Suppressor macrophage treated with lipopolysaccharide for 4 hours (primary cell): ENCODE data around the gene TP73.
A peak's percentile ranks its signal among the peaks of the same experiment; 100 is the strongest.

Experiments
- DNase-seq: peaks from one replicate; pipeline ENCODE4 v3.0.0-alpha.2; 2020

TP73 gene

DNA sequence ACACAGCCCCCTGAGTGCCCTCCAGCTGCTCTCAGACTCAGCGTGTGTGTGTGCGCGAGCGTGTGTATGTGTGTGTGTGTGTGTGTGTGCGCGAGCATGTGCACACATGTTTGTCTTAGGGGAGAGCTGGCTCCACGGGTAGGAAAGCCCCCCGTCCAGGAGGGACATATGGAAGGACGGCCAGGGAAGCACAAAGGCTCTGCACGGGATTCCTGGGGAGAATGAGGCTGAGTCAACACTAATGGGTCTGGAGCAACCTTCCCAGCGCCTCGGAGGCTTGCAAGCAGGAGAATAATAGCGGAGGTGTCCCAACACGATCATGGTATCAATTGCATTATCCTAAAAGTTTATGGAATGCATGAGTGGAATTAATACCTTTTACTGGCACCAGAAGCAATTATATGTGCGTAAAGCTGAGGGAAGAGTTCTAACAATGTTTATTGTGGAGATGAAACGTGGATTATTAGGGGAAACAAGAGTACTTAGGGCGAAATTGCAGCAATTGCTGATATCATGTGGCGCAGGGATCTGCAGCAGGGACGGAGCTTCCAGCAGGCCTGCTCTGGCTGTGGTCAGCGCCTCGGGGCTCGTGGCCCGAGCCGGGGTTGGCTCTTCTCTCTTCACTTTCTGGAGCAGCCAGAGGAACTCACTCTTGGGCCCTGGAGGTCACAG lies 59.6 kb downstream of the TP73 start:
- no peak for DNase-seq

DNA sequence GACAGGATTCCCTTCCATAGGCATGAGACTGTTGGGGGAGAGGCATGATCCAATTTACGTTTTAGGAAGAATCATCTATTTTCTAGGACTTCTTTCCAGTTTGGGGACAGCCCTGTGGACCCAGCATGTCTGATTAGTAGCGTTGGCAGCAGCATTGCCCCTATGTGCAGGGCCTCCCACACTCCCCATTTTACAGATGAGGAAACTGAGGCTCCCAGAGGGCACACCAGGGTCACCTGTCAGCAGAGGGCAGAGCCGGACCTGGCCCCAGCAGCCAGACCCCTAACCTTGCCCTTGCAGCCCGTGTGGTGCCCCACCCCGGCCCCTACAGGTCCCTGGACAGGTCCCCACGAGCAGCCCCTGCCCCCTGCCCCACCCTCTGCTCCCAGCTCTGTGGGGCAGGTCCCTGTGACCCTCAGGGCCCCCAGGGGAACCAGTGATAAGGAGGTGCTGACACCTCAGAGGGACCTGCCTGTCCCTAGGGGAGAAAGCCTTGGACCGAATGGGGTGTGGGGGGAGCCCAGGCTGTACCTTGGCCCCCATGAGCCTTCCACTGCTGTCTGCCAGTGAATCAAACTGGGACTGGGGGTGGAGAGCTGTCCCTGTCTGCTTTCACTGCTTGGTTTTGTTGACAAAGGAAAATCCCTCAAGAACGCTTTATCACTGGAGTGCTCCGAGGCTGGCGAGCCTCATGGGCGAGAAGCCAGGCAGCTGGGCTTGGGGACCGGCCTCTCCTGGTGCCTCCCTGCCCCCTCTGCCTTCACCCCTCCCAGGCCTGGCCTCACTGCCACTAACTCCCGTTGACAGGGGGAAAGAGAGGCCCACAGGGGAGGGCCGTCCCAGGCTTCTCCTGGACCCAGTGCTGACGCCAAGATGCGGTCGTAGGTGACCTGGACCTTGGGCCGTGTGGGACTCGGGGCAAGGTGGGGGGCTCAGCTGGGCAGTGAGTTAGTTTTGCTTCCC lies 60.5 kb downstream of the TP73 start:
- DNase-seq, result no peak

DNA sequence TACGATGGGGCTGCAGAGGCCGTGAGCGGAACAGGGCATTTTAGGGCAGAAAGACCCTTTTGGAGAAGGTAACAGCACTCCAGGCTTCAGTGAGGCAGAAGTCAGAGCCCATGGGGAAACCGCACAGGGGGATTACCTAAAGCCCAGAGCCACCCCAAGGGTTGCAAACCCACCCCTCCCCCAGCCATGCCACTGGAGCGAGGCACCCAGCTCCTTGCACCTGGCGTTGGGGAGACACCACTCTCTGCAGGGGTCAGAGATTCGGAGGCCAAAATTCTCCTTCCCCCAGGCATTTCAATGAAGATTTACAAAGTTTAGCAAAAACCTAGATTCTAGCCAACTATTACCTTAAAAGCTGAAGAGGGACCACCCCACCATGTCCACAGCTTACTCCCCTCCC lies 61.5 kb downstream of the TP73 start:
- no peak for DNase-seq

DNA sequence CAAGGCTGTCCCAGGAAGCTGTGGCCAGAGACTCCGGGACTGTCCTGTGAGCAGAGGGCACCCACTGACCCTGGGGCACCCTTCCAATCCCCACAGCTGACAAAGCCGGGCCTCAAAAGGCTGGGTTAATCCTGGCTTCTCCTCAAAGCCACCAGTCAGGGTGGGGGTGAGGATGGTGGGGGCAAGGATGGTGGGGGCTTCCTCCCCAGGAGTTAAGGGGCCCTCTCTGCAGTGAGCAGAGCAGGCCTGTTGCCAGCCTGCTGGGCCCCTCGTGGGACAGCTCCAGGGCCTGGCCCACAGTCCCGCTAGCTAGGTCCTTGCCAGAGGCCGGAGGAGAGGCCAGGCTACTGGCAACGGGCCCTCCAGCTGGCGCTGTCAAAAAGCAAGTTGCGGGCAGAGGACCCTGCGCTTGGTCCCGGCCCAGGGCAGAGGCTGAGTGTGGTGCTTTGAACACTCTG lies 62.0 kb downstream of the TP73 start:
- no peak for DNase-seq

DNA sequence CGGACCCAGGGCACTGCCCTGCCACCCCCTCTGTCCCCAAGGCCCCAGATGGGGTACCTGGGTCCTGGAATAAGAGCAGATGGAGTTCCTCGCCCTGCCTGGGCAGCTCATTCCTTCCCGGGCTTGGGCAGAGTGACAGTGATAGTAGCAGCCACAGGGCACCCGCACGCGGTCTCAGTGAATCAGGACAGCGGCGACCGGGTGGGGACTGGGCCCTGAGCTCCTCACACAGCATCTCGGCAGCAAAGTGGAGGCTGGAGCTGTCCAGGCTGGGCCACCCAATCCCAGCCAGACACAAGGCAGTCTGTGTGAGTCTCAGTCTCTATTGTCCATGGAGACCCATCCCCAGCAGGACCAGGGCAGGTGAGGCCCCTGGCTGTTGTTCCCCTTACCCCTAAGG lies 62.5 kb downstream of the TP73 start:
- DNase-seq, result no peak

DNA sequence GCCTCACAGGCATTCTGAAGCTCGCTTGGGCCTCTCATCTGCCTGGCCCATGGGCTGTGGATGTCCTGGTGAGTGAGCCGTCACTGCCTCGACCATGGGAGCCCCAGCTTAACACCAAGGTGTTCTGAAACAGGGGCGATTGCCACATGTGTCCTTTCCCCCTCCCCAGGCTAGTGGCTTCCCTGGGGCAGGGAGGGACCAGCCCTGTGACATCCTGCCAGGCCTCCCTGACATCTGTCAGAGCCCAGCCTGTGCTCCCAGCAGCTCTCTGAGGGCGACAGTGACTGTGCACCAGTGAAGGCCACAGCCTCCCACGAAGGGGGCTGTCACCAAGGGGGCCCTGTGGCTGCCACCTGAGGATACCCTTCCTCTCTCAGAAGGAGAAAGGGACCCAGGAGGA lies 64.0 kb downstream of the TP73 start:
- no peak for DNase-seq

DNA sequence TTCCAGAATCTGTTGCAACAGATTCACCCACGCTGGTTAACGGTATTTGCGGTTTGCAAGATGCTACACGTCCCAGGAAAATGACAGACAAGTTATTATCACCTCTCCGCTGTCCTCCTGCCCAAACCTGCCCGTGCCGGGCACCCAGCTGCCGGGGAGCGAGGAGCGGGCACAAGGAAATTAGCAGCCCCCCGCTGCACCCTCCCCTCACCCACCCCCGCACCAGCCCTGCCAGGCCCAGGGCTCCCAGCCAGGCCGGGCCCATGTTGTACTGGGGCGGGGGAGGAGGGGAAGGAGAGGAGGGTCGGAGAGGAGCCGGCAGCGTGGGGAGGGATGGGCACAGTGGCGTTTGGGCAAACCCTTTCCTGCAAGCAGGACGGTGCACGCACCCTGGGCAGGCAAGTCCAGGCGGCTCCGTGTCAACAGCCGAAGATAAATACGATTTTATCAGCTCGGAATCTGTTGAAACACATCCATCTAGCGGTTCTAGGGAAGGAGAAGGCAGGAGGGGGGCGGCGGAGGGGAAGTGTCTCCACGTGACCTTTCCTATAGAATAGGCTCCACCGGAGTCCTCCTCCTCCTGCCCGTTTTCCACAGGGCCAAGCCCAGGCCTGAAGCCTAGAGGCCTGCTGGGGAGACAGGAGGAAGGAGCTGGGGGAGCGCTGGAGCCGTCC lies 64.9 kb downstream of the TP73 start:
- DNase-seq, result no peak

DNA sequence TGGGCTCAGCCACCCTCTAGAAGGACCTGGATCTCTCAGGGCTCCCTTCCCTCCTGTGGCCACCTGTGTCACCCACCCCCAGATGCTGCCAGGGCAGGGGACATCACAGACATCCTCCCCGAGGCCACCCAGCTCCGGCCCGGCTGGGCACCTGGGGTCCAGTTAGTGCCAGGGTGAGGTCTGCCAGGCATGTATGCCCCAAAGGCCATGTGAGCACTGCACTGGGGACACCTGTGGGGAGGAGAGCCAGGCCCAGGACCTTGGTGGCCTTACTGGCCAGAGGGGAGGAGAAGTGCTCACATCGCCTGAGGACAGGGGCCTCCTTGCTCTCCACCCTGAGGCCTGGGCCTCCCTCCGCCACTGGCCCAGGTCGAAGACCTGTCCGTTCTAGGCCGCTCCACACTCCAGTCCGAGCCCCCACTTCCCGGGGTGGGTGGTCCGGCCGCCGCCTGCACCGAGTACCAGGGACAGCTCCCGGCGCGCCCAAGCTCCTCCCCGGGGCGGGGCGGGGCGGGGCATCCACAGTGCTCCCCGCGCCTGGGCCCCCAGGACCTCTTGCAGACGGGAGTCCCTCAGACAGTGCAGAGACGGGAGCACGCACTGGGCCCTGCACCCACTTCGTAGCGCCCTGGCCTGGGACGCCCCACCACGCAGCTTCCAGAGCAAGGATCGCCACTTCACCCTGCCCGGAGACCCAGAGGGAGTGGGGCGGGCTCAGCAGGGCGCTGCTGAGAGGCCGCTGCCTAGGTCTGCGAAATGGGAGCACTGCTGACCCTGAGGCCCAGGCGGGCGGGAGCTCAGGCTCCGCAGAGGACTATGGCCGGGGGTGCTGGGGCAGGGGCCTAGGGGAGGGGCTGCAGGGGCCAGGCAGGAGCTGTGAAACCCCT lies 65.6 kb downstream of the TP73 start:
- DNase-seq, result peak; percentile 5

DNA sequence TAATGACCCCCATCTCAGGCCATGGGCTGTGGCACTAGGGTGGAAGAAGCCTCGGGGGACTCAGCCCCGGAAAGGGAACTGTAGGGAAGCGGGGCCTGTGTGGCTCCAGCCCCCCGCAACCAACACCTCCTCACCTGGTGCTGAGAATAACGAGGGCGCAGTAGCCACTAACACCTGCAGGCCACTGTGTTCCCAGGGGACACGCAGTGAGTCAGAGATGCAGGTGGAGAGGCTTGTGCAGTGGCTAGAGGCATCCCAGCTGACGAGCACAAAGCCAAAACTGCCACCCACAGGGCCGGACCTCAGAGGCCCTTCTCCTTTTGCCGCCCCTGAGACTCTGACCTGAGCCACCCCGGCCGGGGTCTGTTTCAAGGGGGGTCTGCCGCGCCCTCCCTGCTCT lies 66.4 kb downstream of the TP73 start:
- no peak for DNase-seq

DNA sequence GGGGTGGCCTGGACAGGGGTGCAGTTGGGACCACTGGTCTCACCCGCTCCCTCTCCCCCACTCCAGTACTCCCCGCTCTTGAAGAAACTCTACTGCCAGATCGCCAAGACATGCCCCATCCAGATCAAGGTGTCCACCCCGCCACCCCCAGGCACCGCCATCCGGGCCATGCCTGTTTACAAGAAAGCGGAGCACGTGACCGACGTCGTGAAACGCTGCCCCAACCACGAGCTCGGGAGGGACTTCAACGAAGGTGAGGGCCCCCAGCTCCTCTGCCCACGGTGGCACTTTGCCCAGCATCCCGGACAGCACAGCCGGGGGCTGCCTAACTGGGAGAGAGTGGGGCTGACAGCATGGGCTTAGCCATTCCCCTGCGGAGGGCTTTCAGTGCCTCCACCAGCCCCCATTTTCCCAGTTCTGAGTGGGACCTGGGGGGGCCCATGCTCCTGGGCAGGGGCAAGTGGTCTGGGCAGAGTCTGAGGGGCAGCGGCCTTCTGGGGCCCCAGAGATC lies 69.7 kb downstream of the TP73 start:
- DNase-seq, result no peak

DNA sequence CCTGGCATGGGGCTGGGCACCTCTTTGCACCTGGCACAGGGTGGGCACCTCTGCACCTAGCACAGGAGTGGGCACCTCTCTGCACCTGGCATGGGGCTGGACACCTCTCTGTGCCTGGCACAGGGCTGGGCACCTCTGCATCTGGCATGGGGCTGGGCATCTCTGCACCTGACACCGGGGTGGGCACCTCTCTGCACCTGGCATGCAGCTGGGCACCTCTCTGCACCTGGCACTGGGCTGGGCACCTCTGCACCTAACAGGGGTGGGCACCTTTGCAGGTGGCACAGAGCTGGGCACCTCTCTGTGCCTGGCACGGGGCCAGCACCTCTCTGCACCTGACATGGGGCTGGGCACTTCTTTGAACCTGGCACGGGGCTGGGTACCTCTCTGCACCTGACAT lies 70.5 kb downstream of the TP73 start:
- no peak for DNase-seq

DNA sequence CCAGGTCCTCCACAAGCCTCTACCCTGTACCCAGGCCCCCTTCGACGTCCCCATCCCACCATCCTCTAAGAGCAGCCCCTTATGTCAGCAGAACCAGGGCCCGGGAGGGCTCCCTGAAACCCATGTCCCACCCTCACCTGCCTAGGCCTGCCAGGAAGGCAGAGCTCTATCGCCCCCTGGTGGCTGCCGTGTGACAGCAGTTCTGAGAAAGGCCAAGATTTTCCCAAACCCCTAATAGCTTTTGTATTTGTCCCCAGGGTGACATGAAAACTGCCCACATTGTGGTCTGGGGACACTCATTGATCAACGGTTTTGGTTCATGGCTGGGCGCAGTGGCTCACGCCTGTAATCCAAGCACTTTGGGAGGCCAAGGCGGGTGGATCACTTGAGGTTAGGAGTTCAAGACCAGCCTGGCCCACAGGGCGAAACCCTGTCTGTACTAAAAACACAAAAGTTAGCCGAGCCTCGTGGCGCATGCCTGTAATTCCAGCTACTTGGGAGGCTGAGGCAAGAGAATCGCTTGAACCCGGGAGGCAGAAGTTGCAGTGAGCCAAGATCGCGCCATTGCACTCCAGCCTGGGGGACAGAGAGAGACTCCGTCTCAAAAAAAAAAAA lies 72.2 kb downstream of the TP73 start:
- DNase-seq, result peak; percentile 80

DNA sequence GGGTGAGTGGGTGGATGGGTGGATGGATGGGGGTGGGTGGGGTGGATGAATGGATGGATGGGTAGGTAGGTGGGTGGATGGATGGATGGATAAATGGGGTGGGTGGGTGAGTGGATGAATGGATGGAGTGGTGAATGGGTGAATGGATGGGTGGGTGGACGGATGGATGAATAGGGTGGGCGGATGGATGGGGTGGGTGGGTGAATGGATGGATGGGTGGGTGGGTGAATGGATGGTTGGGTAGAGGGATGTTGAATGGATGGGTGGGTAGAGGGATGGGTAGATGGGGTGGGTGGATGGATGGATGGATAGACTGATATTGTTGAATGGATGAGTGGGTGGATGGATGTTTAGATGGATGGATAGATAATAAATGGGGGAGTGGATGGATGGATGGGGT lies 73.0 kb downstream of the TP73 start:
- DNase-seq, result no peak

DNA sequence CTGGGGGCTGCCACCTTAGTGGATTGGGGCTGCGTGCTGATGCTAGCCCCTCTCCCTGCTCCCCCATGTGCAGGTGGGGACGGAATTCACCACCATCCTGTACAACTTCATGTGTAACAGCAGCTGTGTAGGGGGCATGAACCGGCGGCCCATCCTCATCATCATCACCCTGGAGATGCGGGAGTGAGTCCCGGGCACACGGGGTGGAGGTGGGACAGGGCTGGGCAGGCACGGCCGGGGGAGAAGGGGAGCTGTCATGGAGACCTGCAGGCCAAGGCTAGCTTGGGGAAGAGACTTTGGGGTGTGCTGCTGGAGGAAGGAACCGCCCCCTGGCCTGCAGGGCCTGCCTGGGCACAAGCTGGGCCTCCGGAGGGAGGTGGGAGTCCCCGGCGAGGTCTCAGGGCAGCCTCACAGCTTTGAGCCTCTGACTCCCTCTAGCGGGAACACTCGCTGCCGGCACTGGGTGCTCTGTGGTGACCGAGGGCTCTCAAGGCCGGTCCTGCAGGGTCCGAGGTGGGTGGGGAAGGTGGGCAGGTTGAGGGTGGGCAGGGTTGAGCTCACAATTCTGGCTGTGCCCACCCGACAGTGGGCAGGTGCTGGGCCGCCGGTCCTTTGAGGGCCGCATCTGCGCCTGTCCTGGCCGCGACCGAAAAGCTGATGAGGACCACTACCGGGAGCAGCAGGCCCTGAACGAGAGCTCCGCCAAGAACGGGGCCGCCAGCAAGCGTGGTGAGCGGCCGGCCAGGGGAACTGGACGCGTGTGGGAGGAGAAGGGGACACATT lies 74.9 kb downstream of the TP73 start:
- peak; percentile 31 for DNase-seq

DNA sequence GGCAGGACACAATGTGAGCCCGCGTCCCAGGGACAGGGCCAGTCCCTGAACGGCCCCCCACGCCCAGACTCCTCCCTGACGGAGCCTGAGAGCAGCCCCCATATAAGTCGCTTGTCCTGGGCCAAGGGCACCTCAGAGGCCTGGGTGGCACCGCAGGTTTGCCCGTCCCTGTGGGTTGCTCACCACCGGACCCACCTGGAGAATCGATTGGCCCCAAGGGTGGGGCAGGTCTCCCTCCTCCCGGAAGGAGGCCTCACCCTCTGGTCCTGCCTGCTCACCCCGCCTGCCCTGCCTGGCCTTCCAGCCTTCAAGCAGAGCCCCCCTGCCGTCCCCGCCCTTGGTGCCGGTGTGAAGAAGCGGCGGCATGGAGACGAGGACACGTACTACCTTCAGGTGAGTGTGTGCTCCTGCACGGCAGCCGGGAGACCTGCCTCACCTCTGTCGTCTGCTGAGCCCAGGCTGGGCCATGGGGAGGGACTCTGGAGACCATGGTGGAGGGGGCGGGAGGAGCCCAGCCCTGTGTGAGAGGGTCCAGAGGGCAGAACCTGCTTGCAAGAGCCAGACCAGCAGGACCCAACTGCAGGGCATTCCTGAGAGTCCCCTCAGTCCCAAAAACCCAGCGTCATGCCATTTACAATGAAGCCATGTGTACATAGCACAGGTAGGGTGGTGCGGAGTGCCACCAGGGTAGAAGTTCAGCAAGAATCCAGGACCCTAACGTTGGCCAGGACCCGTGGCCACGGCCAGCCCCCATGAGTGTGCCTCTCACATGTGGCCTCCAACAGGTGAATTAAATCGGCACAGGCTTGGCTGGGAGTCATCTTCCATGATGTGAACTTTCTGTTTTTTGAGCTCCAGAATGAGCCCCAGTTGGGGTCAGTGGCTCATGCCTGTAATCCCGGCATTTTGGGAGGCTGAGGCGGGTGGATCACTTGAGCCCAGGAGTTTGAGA lies 75.8 kb downstream of the TP73 start:
- no peak for DNase-seq

DNA sequence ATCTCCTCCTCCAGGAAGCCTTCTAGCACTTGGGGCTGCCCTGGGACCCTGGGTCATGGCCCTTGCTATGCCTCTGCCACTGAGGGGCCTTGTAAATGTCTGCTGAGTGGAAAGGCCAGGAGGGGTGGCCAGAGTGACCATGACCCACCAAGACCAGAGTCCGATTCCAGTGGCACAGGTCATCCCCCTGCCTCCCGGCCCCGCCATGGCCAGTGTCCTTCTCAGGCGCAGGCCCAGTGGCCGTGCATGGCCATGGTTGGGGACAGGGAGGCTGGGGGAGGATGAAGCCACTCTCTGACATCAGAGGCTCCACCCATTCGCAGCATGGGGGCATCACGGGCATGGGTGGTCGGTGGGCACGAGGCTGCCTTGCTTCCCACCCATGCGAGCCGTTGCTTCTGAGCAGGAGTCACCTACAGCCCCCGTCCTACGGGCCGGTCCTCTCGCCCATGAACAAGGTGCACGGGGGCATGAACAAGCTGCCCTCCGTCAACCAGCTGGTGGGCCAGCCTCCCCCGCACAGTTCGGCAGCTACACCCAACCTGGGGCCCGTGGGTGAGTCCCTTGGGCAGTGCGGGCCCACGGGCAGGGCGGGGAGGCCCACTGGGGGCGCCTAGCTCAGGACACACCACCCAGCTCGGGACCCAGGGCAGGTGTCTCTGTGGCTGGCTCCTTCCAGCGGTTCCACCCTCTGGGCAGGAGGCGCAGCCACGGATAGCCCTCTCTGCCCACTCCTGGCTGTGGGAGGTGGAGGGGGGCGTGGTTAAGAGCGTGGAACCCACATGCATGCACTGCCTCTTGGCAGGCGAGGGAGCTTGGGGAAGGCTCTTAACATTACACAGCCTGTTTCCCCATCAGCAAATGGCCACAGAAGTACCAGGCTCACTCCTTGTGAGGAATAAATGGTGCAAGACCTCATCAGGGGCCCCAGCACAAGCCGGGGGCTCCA lies 77.6 kb downstream of the TP73 start:
- no peak for DNase-seq

DNA sequence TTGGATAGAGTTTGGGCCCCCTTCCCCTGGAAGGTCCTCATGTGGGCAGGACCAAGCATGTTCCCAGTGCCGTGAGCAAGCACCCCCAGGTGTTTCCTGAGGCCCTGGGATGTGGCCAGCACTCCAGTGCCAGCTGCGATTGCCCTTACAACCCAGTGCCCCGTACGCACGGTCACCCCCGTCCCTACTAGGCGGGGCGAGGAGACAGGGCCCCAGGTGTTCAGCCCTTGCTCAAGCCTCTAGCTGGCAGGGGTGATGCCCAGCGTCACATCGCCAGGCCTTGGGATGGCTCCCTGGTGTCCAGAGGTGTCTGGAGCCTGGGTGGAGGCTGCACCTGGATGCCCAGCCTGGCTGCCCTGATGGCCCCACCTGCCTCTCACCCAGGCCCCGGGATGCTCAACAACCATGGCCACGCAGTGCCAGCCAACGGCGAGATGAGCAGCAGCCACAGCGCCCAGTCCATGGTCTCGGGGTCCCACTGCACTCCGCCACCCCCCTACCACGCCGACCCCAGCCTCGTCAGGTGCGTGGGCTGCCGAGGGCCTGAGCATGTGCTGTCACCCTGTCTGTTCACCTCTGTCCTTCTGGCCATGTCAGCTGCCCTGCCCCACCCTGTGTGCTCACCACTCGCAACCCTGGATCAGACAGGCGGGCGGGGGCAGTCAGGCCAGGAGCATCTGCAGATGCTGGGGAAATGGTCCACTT lies 78.4 kb downstream of the TP73 start:
- DNase-seq, result no peak
